CD4-positive, alpha-beta T cell treated with Interleukin-4 for 4 hours (primary cell): ENCODE results near the gene ANKS6.
A peak's percentile ranks its signal among the peaks of the same experiment; 100 is the strongest.

Experiments
- DNase-seq: peaks from one replicate; pipeline ENCODE4 v3.0.0-alpha.2; 2020

ANKS6 gene

GRCh38 chr9:98790842-98791607 is 5.3 kb downstream of the ANKS6 start:
- DNase-seq = peak; percentile 53

DNA sequence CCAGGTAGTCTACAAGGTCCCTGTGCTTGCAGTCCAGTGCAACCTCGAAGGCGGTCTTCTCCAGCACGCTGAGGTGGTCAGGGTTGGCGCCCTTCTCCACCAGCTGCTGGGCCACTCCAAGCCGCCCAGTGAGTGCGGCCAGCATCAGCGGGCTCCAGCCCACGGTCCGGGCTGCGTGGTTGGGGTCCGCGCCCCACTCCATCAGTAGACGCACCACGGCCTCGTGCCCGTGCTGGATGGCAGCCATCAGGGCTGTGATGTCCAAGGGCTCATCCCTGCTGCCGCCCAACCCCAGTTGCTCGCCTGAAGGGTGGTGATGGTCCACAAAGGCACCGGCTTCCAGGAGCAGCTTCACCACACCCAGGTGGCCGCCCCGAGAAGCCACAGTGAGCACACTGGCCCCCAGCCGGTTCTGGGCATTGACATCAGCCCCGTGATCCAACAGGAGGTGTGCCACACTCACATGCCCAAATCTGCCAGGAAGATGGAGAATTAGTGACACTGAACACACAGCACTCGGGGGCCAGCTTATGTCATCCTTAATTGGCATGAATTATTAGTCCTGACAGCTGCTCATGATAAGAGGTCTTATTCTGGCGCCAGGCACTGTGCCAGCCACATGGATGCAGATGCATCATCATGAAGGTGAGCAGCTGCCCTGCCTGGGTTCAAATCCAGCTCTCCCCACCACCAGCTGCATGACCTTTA is 6.1 kb downstream of the ANKS6 start:
- DNase-seq = no peak

DNA sequence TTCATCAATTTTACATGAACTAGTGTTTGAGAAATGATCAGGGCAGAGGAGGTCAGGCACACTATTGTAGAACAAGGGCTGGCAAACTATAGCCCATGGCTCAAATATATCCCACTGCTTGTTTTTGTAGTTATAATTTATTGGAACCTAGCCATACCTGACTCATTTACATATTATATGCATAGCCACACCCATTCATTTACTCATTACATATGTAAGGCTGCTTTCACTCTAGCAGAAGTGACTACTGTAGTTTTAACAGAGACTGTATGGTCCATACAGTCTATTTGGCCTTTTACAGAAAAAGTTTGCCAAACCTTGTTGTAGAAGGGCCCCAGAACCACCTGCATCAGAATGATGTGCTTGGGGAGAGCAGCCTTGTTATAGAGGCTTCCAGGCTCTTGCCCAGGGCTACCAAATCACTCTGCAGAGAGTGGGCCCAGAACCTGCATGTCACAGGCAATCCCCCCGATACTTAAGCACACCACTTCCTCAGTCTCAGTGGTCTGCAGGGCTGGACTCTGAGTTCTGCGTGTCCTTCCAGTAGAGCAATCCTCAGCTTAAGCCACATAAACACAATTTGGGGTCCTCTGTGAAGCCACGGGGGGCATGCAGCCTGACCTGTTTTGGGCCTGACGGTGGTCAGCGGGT is 6.7 kb downstream of the ANKS6 start:
- DNase-seq = no peak

GRCh38 chr9:98787766-98788335 is 8.5 kb downstream of the ANKS6 start:
- DNase-seq = no peak

DNA sequence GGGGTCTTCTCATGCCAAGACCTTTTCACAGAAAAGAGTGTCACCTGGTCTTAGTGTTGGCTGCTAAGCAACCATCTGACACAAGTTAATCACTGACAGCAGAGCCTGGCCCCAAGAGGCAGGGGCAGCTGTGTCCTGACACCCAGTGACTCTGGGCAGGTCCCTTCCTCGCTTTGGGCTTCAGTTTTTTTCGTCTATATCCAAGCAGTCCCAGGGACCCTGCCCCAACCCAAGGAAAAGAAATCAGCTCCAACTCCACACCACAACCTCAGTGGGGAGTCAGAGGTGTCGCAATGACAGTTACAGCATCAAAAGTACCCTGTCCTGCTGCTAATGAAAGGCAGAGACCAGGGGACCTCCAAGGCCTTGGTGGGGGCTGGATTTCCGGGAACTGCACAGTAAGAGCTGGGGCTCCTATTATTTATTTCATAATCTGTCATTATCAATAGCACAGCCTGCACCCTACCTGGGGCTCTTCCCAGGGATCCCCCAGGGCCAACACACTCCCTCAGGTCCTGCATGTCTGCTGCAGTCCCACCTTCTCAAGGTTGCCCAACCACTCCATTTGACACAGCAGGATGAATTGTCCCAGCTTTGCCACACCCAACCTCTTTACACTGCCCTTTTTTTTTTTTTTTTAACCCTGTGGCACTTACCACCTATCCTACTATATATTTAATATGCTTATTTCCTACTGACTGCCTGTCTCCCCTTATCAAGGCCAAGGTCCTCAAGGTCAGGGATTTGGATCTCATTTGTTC is 9.4 kb downstream of the ANKS6 start:
- DNase-seq = no peak

- DNase-seq = no peak
Observed at GRCh38 chr9:98784831-98785806, 11.2 kb downstream of the ANKS6 start.

DNA sequence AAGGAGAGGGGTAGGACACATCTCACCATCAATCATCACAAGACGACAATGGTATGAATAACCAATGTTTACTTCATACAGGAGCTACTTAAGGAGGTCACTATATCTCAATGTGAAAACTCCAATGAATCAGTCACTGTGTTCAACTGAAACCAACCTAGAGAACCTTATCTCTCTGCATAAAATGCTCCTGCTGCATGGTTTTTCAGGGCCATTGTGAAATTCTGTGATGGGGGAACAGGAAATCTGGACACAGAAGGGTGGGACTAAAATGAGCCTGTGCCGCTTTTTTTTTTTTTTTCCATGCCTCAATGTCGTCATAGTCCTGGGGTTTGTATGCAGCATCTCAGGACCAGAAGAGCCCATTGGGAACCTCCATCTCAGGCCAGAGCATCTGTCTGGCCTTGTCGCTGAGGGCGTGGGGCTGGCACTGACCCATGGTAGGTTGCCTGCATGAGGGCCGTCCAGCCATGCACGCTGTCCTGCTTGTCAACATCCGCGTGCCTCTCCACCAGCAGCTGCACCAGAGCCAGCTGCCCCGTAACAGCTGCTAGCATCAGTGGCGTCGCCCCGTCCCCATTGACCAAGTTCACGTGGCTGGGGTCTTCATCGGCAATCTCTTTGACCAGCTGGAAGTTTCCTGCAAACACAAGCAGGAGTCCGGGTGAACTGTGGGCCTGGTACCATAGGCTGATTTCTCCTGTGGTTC is 12.7 kb downstream of the ANKS6 start:
- DNase-seq = no peak

- no peak for DNase-seq
Observed at GRCh38 chr9:98781588-98782383, 14.6 kb downstream of the ANKS6 start.

DNA sequence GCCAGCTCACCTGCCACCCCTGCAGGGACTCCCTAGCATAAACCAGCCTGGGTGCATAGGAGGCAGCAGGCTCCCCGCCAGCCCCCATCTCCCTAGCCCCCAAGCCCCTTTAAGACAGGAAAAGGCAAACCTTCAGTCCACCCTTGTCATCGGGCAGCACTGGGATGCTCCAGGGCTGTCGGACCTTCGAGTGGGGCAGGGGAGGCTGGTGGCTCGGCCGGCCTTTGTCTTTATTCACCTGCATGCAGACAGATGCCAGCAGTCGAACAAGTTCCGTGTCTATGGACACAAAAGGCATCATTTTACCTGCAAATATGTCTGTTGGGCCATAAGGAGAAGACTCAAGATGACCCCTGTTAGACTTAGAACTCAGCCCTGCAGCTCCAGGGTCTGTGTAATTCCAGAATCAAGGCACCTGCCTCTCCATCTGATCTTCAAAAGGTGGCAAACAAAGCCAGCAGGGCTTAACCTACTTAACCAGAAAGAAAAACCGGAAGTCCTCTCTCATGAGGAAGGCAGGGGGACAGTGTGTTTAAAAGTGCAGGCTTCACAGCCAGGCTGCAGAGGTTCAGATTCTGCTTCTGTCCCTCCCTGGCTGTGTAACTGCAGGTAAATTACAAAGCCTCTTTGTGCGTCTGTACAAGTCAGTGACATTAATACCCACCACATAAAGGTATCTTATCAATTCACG is 16.2 kb downstream of the ANKS6 start:
- no peak for DNase-seq

DNA sequence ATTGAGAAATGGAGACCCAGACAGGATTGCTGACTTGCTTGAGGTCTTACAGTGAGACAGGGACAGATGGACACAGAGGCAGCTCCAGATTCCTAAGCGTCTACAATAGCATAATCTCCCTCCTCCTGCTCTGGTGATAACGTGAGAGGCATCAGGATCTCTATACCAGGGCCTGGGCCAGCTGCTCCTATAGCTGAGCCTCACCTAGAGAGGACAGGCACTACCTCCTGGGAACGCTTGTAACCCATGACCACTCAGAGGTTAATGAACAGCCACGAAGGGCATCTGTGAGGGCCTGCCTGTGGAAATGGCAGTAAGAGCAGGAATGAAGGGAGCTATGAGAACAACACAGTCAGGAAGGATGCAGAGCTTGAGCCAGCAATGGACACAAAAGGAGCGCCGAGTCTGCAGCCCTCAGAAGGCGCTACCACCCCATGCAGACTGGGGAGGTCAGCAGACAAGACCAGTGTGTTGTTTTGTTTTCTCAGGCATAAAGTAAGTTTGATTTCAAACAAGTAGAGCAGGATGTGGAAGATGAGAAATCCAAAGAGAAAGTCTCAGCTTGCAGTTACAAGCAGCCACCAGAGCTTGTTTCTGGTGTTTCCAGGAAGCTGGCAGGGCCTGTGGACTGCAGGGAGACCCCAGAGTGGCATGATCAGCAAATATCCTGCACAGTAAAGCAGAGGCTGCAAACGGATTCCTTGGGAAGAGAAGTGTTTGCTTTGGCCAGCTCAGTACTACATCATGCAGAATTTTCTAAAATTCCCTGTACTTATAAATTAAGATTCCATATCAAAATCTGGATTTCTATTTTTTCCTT is 17.4 kb downstream of the ANKS6 start:
- no peak for DNase-seq

- DNase-seq = no peak
Observed at GRCh38 chr9:98778251-98778650, 18.1 kb downstream of the ANKS6 start.

- DNase-seq = no peak
Observed at GRCh38 chr9:98777618-98778017, 18.7 kb downstream of the ANKS6 start.

DNA sequence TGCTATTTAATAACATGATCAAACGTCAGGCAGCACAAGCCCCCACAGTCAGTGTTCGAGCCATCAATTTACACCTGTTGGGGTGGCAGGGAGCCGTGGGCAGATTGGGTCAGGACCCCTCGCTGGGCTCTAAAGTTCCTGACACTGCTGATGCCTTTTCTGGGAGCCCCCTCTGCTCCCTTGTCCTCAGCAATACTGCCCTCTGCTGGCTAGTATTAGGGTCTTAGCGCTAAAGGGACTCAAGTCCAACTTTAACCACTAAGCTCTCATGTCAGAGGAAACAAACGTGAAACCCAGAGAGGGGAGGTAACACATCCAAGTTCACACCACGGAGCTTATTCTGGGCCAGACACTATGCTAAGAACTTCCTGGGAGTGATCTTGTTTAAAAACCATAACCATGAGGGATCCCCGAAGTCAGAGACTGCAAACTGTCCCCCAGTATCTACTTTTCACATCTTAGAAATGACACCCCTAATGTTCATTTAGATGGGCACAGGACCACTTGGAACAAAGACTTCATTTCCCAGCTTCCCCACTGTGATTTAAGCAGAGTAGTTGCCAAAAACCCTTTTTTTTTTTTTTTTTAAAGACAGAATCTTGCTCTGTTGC is 20.4 kb downstream of the ANKS6 start:
- DNase-seq = peak; percentile 40

DNA sequence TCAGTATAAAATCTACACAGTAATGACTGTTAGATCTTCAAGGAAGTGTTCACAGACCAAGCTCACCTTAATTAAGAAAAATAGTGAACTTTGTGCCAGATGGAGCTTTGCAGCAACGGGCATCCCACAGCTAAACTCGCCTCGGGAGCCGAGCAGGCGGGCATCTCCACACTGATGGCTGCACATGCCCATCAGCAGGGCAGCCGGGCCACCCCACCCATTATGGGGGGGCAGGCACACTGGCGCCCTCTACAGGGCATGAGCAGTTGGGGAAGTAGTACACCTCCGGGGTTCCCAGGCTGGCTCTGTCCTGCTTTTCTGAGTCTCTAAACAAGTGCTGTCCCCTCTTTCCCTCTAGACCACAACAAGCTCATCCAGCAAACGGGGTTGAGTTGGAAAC is 21.6 kb downstream of the ANKS6 start:
- DNase-seq = no peak

DNA sequence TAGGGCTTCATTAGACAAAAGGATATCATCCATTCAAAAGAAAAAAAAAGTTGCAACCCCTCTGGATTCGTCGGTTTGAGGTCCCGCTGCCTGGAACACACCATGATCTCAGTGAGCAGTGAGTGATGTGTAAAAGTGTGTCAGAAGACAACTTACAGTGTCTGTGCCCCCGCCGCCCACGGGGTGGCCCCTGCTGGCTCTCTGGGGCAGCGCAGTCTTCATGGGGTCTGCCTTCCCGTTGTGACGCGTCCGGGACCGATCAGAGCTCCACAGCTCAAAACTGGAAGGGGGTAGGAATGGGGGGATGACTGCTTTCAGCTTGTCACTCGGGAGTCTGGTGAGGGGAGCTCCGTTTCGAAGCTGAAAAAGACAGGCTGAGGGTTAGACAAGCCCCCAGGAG is 22.6 kb downstream of the ANKS6 start:
- no peak for DNase-seq

GRCh38 chr9:98772364-98773155 is 23.8 kb downstream of the ANKS6 start:
- no peak for DNase-seq

DNA sequence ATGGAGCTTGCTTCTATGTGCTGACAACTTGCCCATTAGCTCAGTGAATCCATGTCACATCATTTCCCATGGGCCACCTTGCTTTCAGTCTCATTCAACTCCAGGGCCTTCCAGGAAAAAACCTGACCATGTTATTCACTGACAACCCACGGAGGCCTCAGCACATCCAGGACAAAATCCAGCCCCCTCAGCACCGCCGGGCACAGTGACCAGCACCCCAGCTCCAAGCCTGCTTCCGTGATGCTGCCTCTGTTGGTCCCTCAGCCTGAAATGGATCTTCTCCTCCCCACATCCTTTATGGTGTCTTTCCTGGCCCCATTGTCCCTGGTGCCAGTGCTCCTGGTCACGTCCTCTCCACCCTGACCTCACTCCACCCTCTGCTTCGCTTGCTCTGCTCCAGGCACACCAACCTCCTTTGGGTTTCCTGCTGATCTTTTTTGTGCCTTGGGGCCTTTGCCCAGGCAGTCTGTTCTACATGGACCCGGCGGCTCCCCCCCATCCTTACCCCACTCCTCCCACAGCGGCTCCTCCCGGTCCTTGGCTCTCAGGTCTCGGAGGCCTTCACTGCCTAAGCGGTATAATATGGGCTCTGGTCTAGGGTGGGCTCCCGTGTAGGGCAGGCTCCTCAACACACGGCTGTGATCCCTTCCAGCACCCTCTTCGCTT is 25.0 kb downstream of the ANKS6 start:
- DNase-seq = no peak
